ENCODE measurements around the gene P3H1.
"Not testable (repeated sequence)": the region's sequence is repeated elsewhere in the genome, so short reads cannot be mapped to it uniquely, and the experiment has no call there.

P3H1 gene

GRCh38 chr1:42733415-42734200, 33.2 kb downstream of the P3H1 start:
- peaks cover 18% of the 10 kb centered on the region for H3K4me1 ChIP-seq (ENCODE audit: control insufficient read depth, insufficient read depth, low read length)
- H3K4me3 ChIP-seq (ENCODE audit: low read length): no peak overlapping the region
- no peaks in the 10 kb centered on the region for H3K36me3 ChIP-seq (ENCODE audit: control insufficient read depth, insufficient read depth, low read length)
- no peaks in the 10 kb centered on the region for H3K27me3 ChIP-seq (ENCODE audit: control insufficient read depth, insufficient read depth, low read length)
- H3K9ac ChIP-seq (ENCODE audit: low read length): no peak overlapping the region
- no peaks in the 10 kb centered on the region for H3K9me3 ChIP-seq (ENCODE audit: control insufficient read depth, low read length)

- H3K27me3 ChIP-seq (ENCODE audit: control insufficient read depth, insufficient read depth, low read length): no peaks in the 10 kb centered on the region
- H3K9ac ChIP-seq (ENCODE audit: low read length): no peak overlapping the region
- H3K9me3 ChIP-seq (ENCODE audit: control insufficient read depth, low read length): no peaks in the 10 kb centered on the region
- peaks cover 18% of the 10 kb centered on the region for H3K4me1 ChIP-seq (ENCODE audit: control insufficient read depth, insufficient read depth, low read length)
- H3K36me3 ChIP-seq (ENCODE audit: control insufficient read depth, insufficient read depth, low read length): no peaks in the 10 kb centered on the region
- H3K4me3 ChIP-seq (ENCODE audit: low read length): no peak overlapping the region
These were observed 34.6 kb downstream of the P3H1 start for GRCh38 chr1:42732126-42732680.

GRCh38 chr1:42731585-42731984, 35.2 kb downstream of the P3H1 start:
- H3K9me3 ChIP-seq (ENCODE audit: control insufficient read depth, low read length): no peaks in the 10 kb centered on the region
- H3K4me3 ChIP-seq (ENCODE audit: low read length): no peak overlapping the region
- H3K27me3 ChIP-seq (ENCODE audit: control insufficient read depth, insufficient read depth, low read length): no peaks in the 10 kb centered on the region
- no peaks in the 10 kb centered on the region for H3K36me3 ChIP-seq (ENCODE audit: control insufficient read depth, insufficient read depth, low read length)
- H3K9ac ChIP-seq (ENCODE audit: low read length): no peak overlapping the region
- H3K4me1 ChIP-seq (ENCODE audit: control insufficient read depth, insufficient read depth, low read length): peaks cover 13% of the 10 kb centered on the region

GRCh38 chr1:42730988-42731387, 35.8 kb downstream of the P3H1 start:
- H3K9ac ChIP-seq (ENCODE audit: low read length): no peak overlapping the region
- H3K4me3 ChIP-seq (ENCODE audit: low read length): no peak overlapping the region
- H3K9me3 ChIP-seq (ENCODE audit: control insufficient read depth, low read length): no peaks in the 10 kb centered on the region
- no peaks in the 10 kb centered on the region for H3K36me3 ChIP-seq (ENCODE audit: control insufficient read depth, insufficient read depth, low read length)
- no peaks in the 10 kb centered on the region for H3K27me3 ChIP-seq (ENCODE audit: control insufficient read depth, insufficient read depth, low read length)
- H3K4me1 ChIP-seq (ENCODE audit: control insufficient read depth, insufficient read depth, low read length): peaks cover 7% of the 10 kb centered on the region

- H3K9me3 ChIP-seq (ENCODE audit: control insufficient read depth, low read length): no peaks in the 10 kb centered on the region
- H3K4me1 ChIP-seq (ENCODE audit: control insufficient read depth, insufficient read depth, low read length): no peaks in the 10 kb centered on the region
- H3K4me3 ChIP-seq (ENCODE audit: low read length): no peak overlapping the region
- H3K27me3 ChIP-seq (ENCODE audit: control insufficient read depth, insufficient read depth, low read length): no peaks in the 10 kb centered on the region
- no peak overlapping the region for H3K9ac ChIP-seq (ENCODE audit: low read length)
- no peaks in the 10 kb centered on the region for H3K36me3 ChIP-seq (ENCODE audit: control insufficient read depth, insufficient read depth, low read length)
These were observed 36.8 kb downstream of the P3H1 start for GRCh38 chr1:42730002-42730401.

GRCh38 chr1:42725820-42726219, 41.0 kb downstream of the P3H1 start:
- H3K4me1 ChIP-seq (ENCODE audit: control insufficient read depth, insufficient read depth, low read length); H3K27me3 ChIP-seq (ENCODE audit: control insufficient read depth, insufficient read depth, low read length); H3K4me3 ChIP-seq (ENCODE audit: low read length); H3K36me3 ChIP-seq (ENCODE audit: control insufficient read depth, insufficient read depth, low read length); H3K9ac ChIP-seq (ENCODE audit: low read length); H3K9me3 ChIP-seq (ENCODE audit: control insufficient read depth, low read length): not testable (repeated sequence)

- H3K4me3 ChIP-seq (ENCODE audit: low read length): no peak overlapping the region
- H3K9ac ChIP-seq (ENCODE audit: low read length): no peak overlapping the region
- H3K4me1 ChIP-seq (ENCODE audit: control insufficient read depth, insufficient read depth, low read length): peaks cover 4% of the 10 kb centered on the region
- no peaks in the 10 kb centered on the region for H3K27me3 ChIP-seq (ENCODE audit: control insufficient read depth, insufficient read depth, low read length)
- no peaks in the 10 kb centered on the region for H3K36me3 ChIP-seq (ENCODE audit: control insufficient read depth, insufficient read depth, low read length)
- H3K9me3 ChIP-seq (ENCODE audit: control insufficient read depth, low read length): no peaks in the 10 kb centered on the region
These were observed 43.3 kb downstream of the P3H1 start for GRCh38 chr1:42723511-42723910.

GRCh38 chr1:42722403-42722802, 44.4 kb downstream of the P3H1 start:
- not testable (repeated sequence) for H3K4me1 ChIP-seq (ENCODE audit: control insufficient read depth, insufficient read depth, low read length); H3K9ac ChIP-seq (ENCODE audit: low read length); H3K27me3 ChIP-seq (ENCODE audit: control insufficient read depth, insufficient read depth, low read length); H3K36me3 ChIP-seq (ENCODE audit: control insufficient read depth, insufficient read depth, low read length); H3K4me3 ChIP-seq (ENCODE audit: low read length); H3K9me3 ChIP-seq (ENCODE audit: control insufficient read depth, low read length)

- H3K27me3 ChIP-seq (ENCODE audit: control insufficient read depth, insufficient read depth, low read length): no peaks in the 10 kb centered on the region
- H3K36me3 ChIP-seq (ENCODE audit: control insufficient read depth, insufficient read depth, low read length): no peaks in the 10 kb centered on the region
- H3K9ac ChIP-seq (ENCODE audit: low read length): no peak overlapping the region
- no peaks in the 10 kb centered on the region for H3K9me3 ChIP-seq (ENCODE audit: control insufficient read depth, low read length)
- H3K4me3 ChIP-seq (ENCODE audit: low read length): no peak overlapping the region
- peaks cover 4% of the 10 kb centered on the region for H3K4me1 ChIP-seq (ENCODE audit: control insufficient read depth, insufficient read depth, low read length)
These were observed 44.9 kb downstream of the P3H1 start for GRCh38 chr1:42721926-42722325.

GRCh38 chr1:42720868-42721267, 46.0 kb downstream of the P3H1 start:
- no peak overlapping the region for H3K9ac ChIP-seq (ENCODE audit: low read length)
- no peaks in the 10 kb centered on the region for H3K9me3 ChIP-seq (ENCODE audit: control insufficient read depth, low read length)
- H3K4me3 ChIP-seq (ENCODE audit: low read length): no peak overlapping the region
- H3K27me3 ChIP-seq (ENCODE audit: control insufficient read depth, insufficient read depth, low read length): no peaks in the 10 kb centered on the region
- H3K36me3 ChIP-seq (ENCODE audit: control insufficient read depth, insufficient read depth, low read length): no peaks in the 10 kb centered on the region
- H3K4me1 ChIP-seq (ENCODE audit: control insufficient read depth, insufficient read depth, low read length): peaks cover 4% of the 10 kb centered on the region

GRCh38 chr1:42714441-42714840, 52.4 kb downstream of the P3H1 start:
- not testable (repeated sequence) for H3K36me3 ChIP-seq (ENCODE audit: control insufficient read depth, insufficient read depth, low read length); H3K9me3 ChIP-seq (ENCODE audit: control insufficient read depth, low read length); H3K27me3 ChIP-seq (ENCODE audit: control insufficient read depth, insufficient read depth, low read length); H3K4me3 ChIP-seq (ENCODE audit: low read length); H3K9ac ChIP-seq (ENCODE audit: low read length); H3K4me1 ChIP-seq (ENCODE audit: control insufficient read depth, insufficient read depth, low read length)

- Histone ChIP-seq H3K36me3 (ENCODE audit: control insufficient read depth, insufficient read depth, low read length) (no peaks in the 10 kb centered on the region), H3K9me3 (ENCODE audit: control insufficient read depth, low read length) (peaks cover 3% of the 10 kb centered on the region), H3K27me3 (ENCODE audit: control insufficient read depth, insufficient read depth, low read length) (no peaks in the 10 kb centered on the region), H3K4me1 (ENCODE audit: control insufficient read depth, insufficient read depth, low read length) (no peaks in the 10 kb centered on the region), H3K9ac (ENCODE audit: low read length) (no peak overlapping the region), H3K4me3 (ENCODE audit: low read length) (no peak overlapping the region)
These were observed 53.5 kb downstream of the P3H1 start for GRCh38 chr1:42713293-42713692.

- not testable (repeated sequence) for H3K36me3 ChIP-seq (ENCODE audit: control insufficient read depth, insufficient read depth, low read length); H3K4me1 ChIP-seq (ENCODE audit: control insufficient read depth, insufficient read depth, low read length); H3K9me3 ChIP-seq (ENCODE audit: control insufficient read depth, low read length); H3K9ac ChIP-seq (ENCODE audit: low read length); H3K4me3 ChIP-seq (ENCODE audit: low read length); H3K27me3 ChIP-seq (ENCODE audit: control insufficient read depth, insufficient read depth, low read length)
These were observed 54.0 kb downstream of the P3H1 start for GRCh38 chr1:42712808-42713207.

Measured in mucosa of stomach (tissue), 1 donor.